H1 (cell line): ENCODE results near the gene SPIRE1. TPM values are rescaled to one million over a fixed set of nuclear protein-coding genes. Genes with fewer than 3 reads are reported as not detected.

Experiments used
- BACH1 ChIP-seq: IDR thresholded peaks from 2 replicates; pipeline ENCODE4 v1.6.1; 2012; ENCODE audit warnings: low read length, improper control_type of control experiment
- CHD2 ChIP-seq: IDR thresholded peaks from 2 replicates; pipeline ENCODE4 v1.6.1; 2012; ENCODE audit warnings: low read length, improper control_type of control experiment
- EZH2 ChIP-seq: fragments of 200-600 bp; sonication (generic); IDR thresholded peaks from 2 replicates; pipeline ENCODE4 v1.7.1; 2012; ENCODE audit warnings: low read depth, mild to moderate bottlenecking, moderate library complexity, low read length, inconsistent platforms; ENCODE audit not compliant: severe bottlenecking
- MAX ChIP-seq: IDR thresholded peaks from 2 replicates; pipeline ENCODE4 v1.6.1; 2012; ENCODE audit warnings: inconsistent platforms
- polyA plus RNA-seq, 7 experiments: library from polyadenylated mRNA; depleted of rRNA in 3 of 7; stranded (reverse) in 5 of 7; unstranded in 2 of 7; fragments of >200 nt in 5 of 7; fragments of 200-250 nt in 2 of 7; gene quantifications; 1 replicate in 5 of 7; 2 replicates in 1 of 7; 4 replicates in 1 of 7; pipeline versions ENCODE4 v1.2.1 to v1.2.3, GENCODE V29; 2011 to 2013; ENCODE audit warnings: missing spikeins in 2 of 7, mixed read lengths in 2 of 7
- total RNA-seq: library from RNA; stranded (reverse); fragmentation: NEBNext Ultra II Directional; extraction: Animal tissue kit (Norgen Biotek cat#: 25700); gene quantifications from 2 replicates; pipeline ENCODE4 v1.2.1, GENCODE V29; 2021

The SPIRE1 gene
- total and polyA plus RNA-seq, 2 of the 8 experiments (the other 6 are each of a cell fraction or from before 2014, with no cell fraction given): 6.0 to 21.5 TPM

GRCh38 chr18:12431561-12431960 is 226.3 kb downstream of the SPIRE1 start (continued):
- TF ChIP-seq BACH1: no peak
- TF ChIP-seq EZH2: no peak
- no peak for TF ChIP-seq CHD2
- no peak for TF ChIP-seq MAX
- TF ChIP-seq, all 59 proteins: peak for 0
